Hepatocyte (in vitro differentiated cells): ENCODE measurements around the gene AMER1. TPM values are rescaled to one million over a fixed set of nuclear protein-coding genes. Genes with fewer than 3 reads are reported as not detected.

Experiments
- DNase-seq: peaks from one replicate; pipeline ENCODE4 v3.0.0-alpha.2; 2016; ENCODE audit warnings: low spot score
- H2AFZ ChIP-seq: fragments of 200-600 bp; sonication (generic); 2 replicates; pipeline ENCODE4 v1.6.0; 2016; ENCODE audit warnings: antibody characterized with exemption, mild to moderate bottlenecking
- H3K27ac ChIP-seq: fragments of 200-600 bp; sonication (generic); 2 replicates; pipeline ENCODE4 v1.5.1; 2016; ENCODE audit warnings: mild to moderate bottlenecking
- H3K27me3 ChIP-seq: fragments of 200-600 bp; sonication (generic); 2 replicates; pipeline ENCODE4 v1.6.1; 2016
- H3K36me3 ChIP-seq: fragments of 200-600 bp; sonication (generic); replicated peaks from 2 replicates; pipeline ENCODE4 v1.5.1; 2016; ENCODE audit warnings: low read depth; ENCODE audit not compliant: insufficient read depth
- H3K4me1 ChIP-seq: fragments of 200-600 bp; sonication (generic); 2 replicates; pipeline ENCODE4 v1.5.1; 2016; ENCODE audit warnings: mild to moderate bottlenecking, moderate library complexity; ENCODE audit not compliant: insufficient read depth
- H3K4me2 ChIP-seq: fragments of 200-600 bp; sonication (generic); 2 replicates; pipeline ENCODE4 v1.6.0; 2016
- H3K4me3 ChIP-seq: fragments of 200-600 bp; sonication (generic); 2 replicates; pipeline ENCODE4 v1.5.1; 2016; ENCODE audit warnings: mild to moderate bottlenecking
- H3K79me2 ChIP-seq: fragments of 200-600 bp; sonication (generic); 2 replicates; pipeline ENCODE4 v1.6.0; 2017; ENCODE audit warnings: mild to moderate bottlenecking
- H3K9me2 ChIP-seq: fragments of 200-600 bp; sonication (generic); replicated peaks from 2 replicates; pipeline ENCODE4 v1.6.0; 2017; ENCODE audit warnings: mild to moderate bottlenecking; ENCODE audit not compliant: insufficient read depth
- H3K9me3 ChIP-seq: fragments of 200-600 bp; sonication (generic); 2 replicates; pipeline ENCODE4 v1.5.1; 2016; ENCODE audit warnings: low read depth, mild to moderate bottlenecking
- H4K20me1 ChIP-seq: fragments of 200-600 bp; sonication (generic); 2 replicates; pipeline ENCODE4 v1.6.0; 2016; ENCODE audit warnings: mild to moderate bottlenecking; ENCODE audit not compliant: insufficient read depth, poor library complexity, severe bottlenecking
- EZH2 ChIP-seq: fragments of 200-600 bp; sonication (generic); IDR thresholded peaks from 2 replicates; pipeline ENCODE4 v1.6.1; 2016; ENCODE audit warnings: antibody characterized with exemption, mild to moderate bottlenecking, borderline replicate concordance
- EZH2phosphoT487 ChIP-seq: fragments of 200-600 bp; sonication (generic); IDR thresholded peaks from one replicate; pipeline ENCODE4 v1.6.1; 2018; ENCODE audit warnings: antibody characterized with exemption, mild to moderate bottlenecking, low read depth, moderate library complexity; ENCODE audit not compliant: unreplicated experiment, severe bottlenecking
- WGBS: methylation state at CpG from one replicate; pipeline ENCODE4 v1.1.6; 2016; ENCODE audit warnings: low lambda C conversion rate; ENCODE audit errors: missing lambda C conversion rate; 5-methylcytosine and 5-hydroxymethylcytosine counted together
- polyA plus RNA-seq: library from polyadenylated mRNA; unstranded; fragments of >200 nt; fragmentation: Nextera tagmentation; extraction: Ambion mirVana; gene quantifications from 2 replicates; pipeline ENCODE4 v1.2.1, GENCODE V29; 2016
- total RNA-seq: library from RNA; depleted of rRNA; stranded (reverse); fragments of >200 nt; gene quantifications from 2 replicates; pipeline ENCODE4 v1.2.3, GENCODE V29; 2014
- TF ChIP-seq, protein P1 (sequence below): fragments of 200-600 bp; sonication (generic); IDR thresholded peaks from 2 replicates; pipeline ENCODE4 v1.5.1; 2016; ENCODE audit warnings: antibody characterized with exemption, mild to moderate bottlenecking; ENCODE audit not compliant: poor library complexity

Gene AMER1
- total and polyA plus RNA-seq, 2 experiments from 2014 or later: 0.18 to 6.3 TPM

DNA sequence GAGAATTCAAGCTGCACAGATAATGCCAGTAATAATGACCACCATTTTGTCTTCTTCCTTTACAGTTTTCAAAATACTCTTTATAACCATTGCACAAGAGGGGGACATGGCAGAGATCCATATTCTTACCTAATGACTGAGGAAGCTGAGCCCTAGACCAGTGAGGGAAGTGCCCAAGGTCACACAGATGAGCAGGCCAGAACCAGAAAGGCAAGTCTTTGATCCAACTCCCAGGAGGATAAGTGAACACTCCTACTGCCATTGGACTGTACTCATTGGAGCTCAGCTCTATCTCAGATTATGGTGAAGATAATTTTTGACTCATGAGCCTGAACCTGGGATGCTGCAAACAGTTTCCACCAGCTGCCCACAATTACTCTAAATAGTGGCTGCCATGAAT lies 28.6 kb downstream of the AMER1 start:
- H3K4me2 ChIP-seq: no peak overlapping the region

DNA sequence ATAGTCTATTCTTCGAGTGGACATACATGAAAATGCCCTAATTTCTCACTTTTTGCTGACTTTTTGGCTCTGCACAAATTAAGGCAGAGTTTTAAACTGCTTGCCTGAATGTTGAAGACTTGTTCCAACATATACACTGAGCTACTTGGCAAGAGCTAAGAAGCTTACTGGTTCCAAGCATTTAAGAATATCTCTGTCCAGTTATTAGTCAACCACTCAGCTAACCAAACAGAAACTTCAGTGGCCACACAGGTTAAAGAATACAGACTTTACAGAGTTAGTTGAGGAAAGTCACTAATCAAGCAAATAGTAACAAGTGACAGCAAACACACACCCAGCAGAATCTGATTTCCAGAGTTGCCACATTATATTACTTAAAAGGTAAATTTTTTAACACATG lies 35.5 kb downstream of the AMER1 start:
- Histone ChIP-seq H3K36me3 (no peaks in the 10 kb centered on the region), H3K9me3 (no peaks in the 10 kb centered on the region), H3K4me1 (no peaks in the 10 kb centered on the region), H3K9me2 (no peaks in the 10 kb centered on the region), H3K79me2 (no peaks in the 10 kb centered on the region), H3K27me3 (no peaks in the 10 kb centered on the region), H3K4me3 (no peak overlapping the region), H4K20me1 (no peaks in the 10 kb centered on the region), H3K27ac (no peak overlapping the region), H2AFZ (no peak overlapping the region), H3K4me2 (no peak overlapping the region)
- DNase-seq: no peak
- WGBS: 38% methylated on average over 1 of the region's 1 CpG
- TF ChIP-seq, protein P1, sequence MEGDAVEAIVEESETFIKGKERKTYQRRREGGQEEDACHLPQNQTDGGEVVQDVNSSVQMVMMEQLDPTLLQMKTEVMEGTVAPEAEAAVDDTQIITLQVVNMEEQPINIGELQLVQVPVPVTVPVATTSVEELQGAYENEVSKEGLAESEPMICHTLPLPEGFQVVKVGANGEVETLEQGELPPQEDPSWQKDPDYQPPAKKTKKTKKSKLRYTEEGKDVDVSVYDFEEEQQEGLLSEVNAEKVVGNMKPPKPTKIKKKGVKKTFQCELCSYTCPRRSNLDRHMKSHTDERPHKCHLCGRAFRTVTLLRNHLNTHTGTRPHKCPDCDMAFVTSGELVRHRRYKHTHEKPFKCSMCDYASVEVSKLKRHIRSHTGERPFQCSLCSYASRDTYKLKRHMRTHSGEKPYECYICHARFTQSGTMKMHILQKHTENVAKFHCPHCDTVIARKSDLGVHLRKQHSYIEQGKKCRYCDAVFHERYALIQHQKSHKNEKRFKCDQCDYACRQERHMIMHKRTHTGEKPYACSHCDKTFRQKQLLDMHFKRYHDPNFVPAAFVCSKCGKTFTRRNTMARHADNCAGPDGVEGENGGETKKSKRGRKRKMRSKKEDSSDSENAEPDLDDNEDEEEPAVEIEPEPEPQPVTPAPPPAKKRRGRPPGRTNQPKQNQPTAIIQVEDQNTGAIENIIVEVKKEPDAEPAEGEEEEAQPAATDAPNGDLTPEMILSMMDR: no peak
- no peak for TF ChIP-seq EZH2phosphoT487
- TF ChIP-seq EZH2: no peak

More for the DNA sequence above, 28.6 kb downstream of the AMER1 start:
- Histone ChIP-seq H3K4me1 (no peaks in the 10 kb centered on the region), H3K36me3 (no peaks in the 10 kb centered on the region), H3K79me2 (no peaks in the 10 kb centered on the region), H3K4me3 (no peak overlapping the region), H3K27me3 (no peaks in the 10 kb centered on the region), H3K9me3 (no peaks in the 10 kb centered on the region), H4K20me1 (no peaks in the 10 kb centered on the region), H2AFZ (no peak overlapping the region), H3K27ac (no peak overlapping the region), H3K9me2 (no peaks in the 10 kb centered on the region)
- DNase-seq: no peak
- TF ChIP-seq EZH2 (no peak), EZH2phosphoT487 (no peak)
- TF ChIP-seq, protein P1: no peak

DNA sequence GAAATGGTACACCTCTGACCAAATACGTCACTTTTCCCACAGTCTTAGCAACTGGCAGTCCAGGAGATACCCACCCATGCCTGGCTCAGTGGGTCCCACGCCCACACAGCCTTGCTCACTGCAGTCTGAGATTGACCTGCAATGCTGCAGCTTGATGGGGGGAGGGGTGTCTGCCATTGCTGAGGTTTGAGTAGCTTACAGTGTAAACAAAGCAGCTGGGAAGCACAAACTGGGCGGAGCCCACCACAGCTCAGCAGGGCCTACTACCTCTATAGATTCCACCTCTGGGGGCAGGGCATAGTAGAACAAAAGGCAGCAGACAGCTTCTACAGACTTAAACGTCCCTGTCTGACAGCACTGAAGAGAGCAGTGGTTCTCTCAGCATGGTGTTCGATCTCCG lies 52.7 kb downstream of the AMER1 start:
- H3K4me2 ChIP-seq: no peak overlapping the region

More for the DNA sequence above, 52.7 kb downstream of the AMER1 start:
- Histone ChIP-seq H3K9me2 (no peaks in the 10 kb centered on the region), H3K4me1 (no peaks in the 10 kb centered on the region), H3K27me3 (no peaks in the 10 kb centered on the region), H3K9me3 (no peaks in the 10 kb centered on the region), H3K27ac (no peak overlapping the region), H3K79me2 (no peaks in the 10 kb centered on the region), H3K4me3 (no peak overlapping the region), H2AFZ (no peak overlapping the region), H4K20me1 (no peaks in the 10 kb centered on the region), H3K36me3 (no peaks in the 10 kb centered on the region)
- no peak for TF ChIP-seq EZH2
- no peak for TF ChIP-seq EZH2phosphoT487
- TF ChIP-seq, protein P1: no peak
- 47% methylated on average over 6 of the region's 6 CpGs for WGBS
- DNase-seq: peak; percentile 27
